Body of pancreas (tissue), 4 donors: ENCODE data around the gene HLX.

Source experiments
- POLR2A ChIP-seq, 3 donors: fragments of 450-650 bp; IDR thresholded peaks; one replicate each; pipeline ENCODE4 v1.6.1; 2016; ENCODE audit warnings: antibody characterized with exemption in 3 of 3, mild to moderate bottlenecking in 2 of 3
- TF ChIP-seq, protein P1 (sequence below), 7 experiments: fragments of 450-650 bp in 4 of 7; fragments of 200-600 bp in 3 of 7; sonication (generic) in 3 of 7; IDR thresholded peaks; one replicate each; pipeline ENCODE4 v1.5.1; 2016 to 2019; ENCODE audit warnings: antibody characterized with exemption in 7 of 7

DNA sequence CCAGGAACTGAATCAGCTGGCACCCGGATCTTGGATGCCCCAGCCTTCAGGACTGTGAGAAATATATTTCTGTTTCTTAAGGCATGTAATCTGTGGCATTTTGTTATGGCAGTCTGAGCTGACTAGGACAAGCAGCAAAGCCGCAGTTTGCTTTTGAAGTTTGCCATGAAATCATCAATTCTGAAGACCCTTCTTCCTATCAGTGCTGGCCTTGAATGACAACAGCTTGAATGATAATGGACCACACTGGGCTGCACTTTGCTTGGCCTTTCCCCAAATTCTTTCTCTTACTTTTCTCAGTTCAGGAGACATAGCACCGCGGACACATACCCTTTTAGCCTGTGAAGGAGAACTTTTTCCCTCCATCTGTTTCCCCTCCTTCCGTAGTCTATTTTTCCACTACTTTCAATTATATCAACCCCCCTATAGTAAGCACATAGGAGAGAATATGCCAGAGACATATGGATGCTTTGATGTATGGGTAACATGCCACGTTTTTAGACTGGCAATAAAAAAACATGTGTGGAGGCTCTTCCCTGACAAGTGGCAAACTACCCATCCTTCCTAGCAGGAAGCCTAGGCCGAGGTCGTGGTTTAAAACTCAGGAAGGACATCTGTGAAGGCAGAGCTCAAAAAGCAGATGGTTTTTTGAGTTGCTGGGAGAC, 42.9 kb downstream of the HLX start:
- no peak for TF ChIP-seq POLR2A (IDR thresholded peaks at IDR 0.05)
- TF ChIP-seq, protein P1, sequence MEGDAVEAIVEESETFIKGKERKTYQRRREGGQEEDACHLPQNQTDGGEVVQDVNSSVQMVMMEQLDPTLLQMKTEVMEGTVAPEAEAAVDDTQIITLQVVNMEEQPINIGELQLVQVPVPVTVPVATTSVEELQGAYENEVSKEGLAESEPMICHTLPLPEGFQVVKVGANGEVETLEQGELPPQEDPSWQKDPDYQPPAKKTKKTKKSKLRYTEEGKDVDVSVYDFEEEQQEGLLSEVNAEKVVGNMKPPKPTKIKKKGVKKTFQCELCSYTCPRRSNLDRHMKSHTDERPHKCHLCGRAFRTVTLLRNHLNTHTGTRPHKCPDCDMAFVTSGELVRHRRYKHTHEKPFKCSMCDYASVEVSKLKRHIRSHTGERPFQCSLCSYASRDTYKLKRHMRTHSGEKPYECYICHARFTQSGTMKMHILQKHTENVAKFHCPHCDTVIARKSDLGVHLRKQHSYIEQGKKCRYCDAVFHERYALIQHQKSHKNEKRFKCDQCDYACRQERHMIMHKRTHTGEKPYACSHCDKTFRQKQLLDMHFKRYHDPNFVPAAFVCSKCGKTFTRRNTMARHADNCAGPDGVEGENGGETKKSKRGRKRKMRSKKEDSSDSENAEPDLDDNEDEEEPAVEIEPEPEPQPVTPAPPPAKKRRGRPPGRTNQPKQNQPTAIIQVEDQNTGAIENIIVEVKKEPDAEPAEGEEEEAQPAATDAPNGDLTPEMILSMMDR (IDR thresholded peaks at IDR 0.05), result no peak
